ENCODE measurements around the gene DNAH2. TPM values are rescaled to one million over a fixed set of nuclear protein-coding genes. Genes with fewer than 3 reads are reported as not detected.
"Not testable (repeated sequence)": the region's sequence is repeated elsewhere in the genome, so short reads cannot be mapped to it uniquely, and the experiment has no call there.

The DNAH2 gene
- total RNA-seq, 2 experiments from 2014 or later = not detected

- H3K4me3 Mint-ChIP-seq = no peak within 1 kb of the TSS
- CTCF ChIA-PET = interaction anchor here (0.8 to 1.4 kb wide), 10 partner anchors 11 to 183 kb away, joined by 3 to 9 read pairs (median 4); partner anchors contain the start of gene KDM6B
- H3K36me3 Mint-ChIP-seq (ENCODE audit: low read depth) = peaks cover 5% of the 10 kb centered on the region
- peaks cover 7% of the 10 kb centered on the region for H3K4me1 Mint-ChIP-seq
- peak; percentile 94 for DNase-seq
- POLR2A ChIA-PET = interaction anchor here (0.5 to 0.6 kb wide), 2 partner anchors 132 to 843 kb away, joined by 3 to 7 read pairs; a partner anchor contains a TSS
- no peaks in the 10 kb centered on the region for H3K27me3 Mint-ChIP-seq
- H3K27ac Mint-ChIP-seq = no peak within 1 kb of the TSS
- H3K9me3 Mint-ChIP-seq = no peaks in the 10 kb centered on the region
Observed at GRCh38 chr17:7857713-7858521, 140.4 kb downstream of the DNAH2 start, which contains the start of gene CYB5D1. TSS of gene CYB5D1 (plus strand) at chr17:7858003. CDS start at chr17:7858135, 132 bp downstream.

- Mint-ChIP-seq H3K27me3 (no peaks in the 10 kb centered on the region), H3K36me3 (ENCODE audit: low read depth) (peaks cover 5% of the 10 kb centered on the region), H3K4me1 (peaks cover 7% of the 10 kb centered on the region), H3K27ac (no peak overlapping the region), H3K9me3 (no peaks in the 10 kb centered on the region), H3K4me3 (no peak overlapping the region)
- peak; percentile 16 for DNase-seq
- CTCF ChIA-PET = interaction anchor here (0.5 kb wide), 1 partner anchor 179 kb away, joined by 3 read pairs; no protein-coding TSS in a partner anchor
- POLR2A ChIA-PET = no interaction called here
Observed at GRCh38 chr17:7858522-7858810, 140.9 kb downstream of the DNAH2 start.

GRCh38 chr17:7859028-7859427 is 141.5 kb downstream of the DNAH2 start:
- H3K27ac Mint-ChIP-seq = no peak overlapping the region
- no peaks in the 10 kb centered on the region for H3K9me3 Mint-ChIP-seq
- ChIA-PET POLR2A (no interaction called here), CTCF (interaction anchor here (0.5 kb wide), 1 partner anchor 179 kb away, joined by 3 read pairs; no protein-coding TSS in a partner anchor)
- H3K27me3 Mint-ChIP-seq = no peaks in the 10 kb centered on the region
- H3K4me3 Mint-ChIP-seq = no peak overlapping the region
- no peak for DNase-seq
- H3K4me1 Mint-ChIP-seq = peaks cover 7% of the 10 kb centered on the region
- peaks cover 5% of the 10 kb centered on the region for H3K36me3 Mint-ChIP-seq (ENCODE audit: low read depth)

GRCh38 chr17:7862692-7863437 is 145.3 kb downstream of the DNAH2 start:
- ChIA-PET CTCF (interaction anchor here (0.6 to 6.2 kb wide), 10 partner anchors 8 to 435 kb away, joined by 3 to 38 read pairs (median 4); no protein-coding TSS in a partner anchor), POLR2A (no interaction called here)
- Mint-ChIP-seq H3K9me3 (no peaks in the 10 kb centered on the region), H3K27ac (no peak overlapping the region), H3K27me3 (no peaks in the 10 kb centered on the region), H3K4me3 (no peak overlapping the region), H3K36me3 (ENCODE audit: low read depth) (peaks cover 12% of the 10 kb centered on the region), H3K4me1 (peaks cover 20% of the 10 kb centered on the region)
- DNase-seq = peak; percentile 57

GRCh38 chr17:7864384-7864783 is 146.8 kb downstream of the DNAH2 start:
- H3K27me3 Mint-ChIP-seq, H3K4me3 Mint-ChIP-seq, POLR2A ChIA-PET, H3K9me3 Mint-ChIP-seq, DNase-seq, H3K27ac Mint-ChIP-seq: not testable (repeated sequence)
- Mint-ChIP-seq H3K4me1 (peaks cover 33% of the 10 kb centered on the region), H3K36me3 (ENCODE audit: low read depth) (peaks cover 14% of the 10 kb centered on the region)
- CTCF ChIA-PET = interaction anchor here (0.6 to 6.2 kb wide), 7 partner anchors 9 to 351 kb away, joined by 3 to 38 read pairs (median 4); no protein-coding TSS in a partner anchor

GRCh38 chr17:7864995-7865650 is 147.6 kb downstream of the DNAH2 start:
- Mint-ChIP-seq H3K27ac (no peak overlapping the region), H3K4me3 (no peak overlapping the region), H3K4me1 (peaks cover 38% of the 10 kb centered on the region), H3K36me3 (ENCODE audit: low read depth) (peaks cover 14% of the 10 kb centered on the region), H3K9me3 (no peaks in the 10 kb centered on the region), H3K27me3 (no peaks in the 10 kb centered on the region)
- DNase-seq = no peak
- CTCF ChIA-PET = interaction anchor here (0.6 to 6.2 kb wide), 4 partner anchors 12 to 125 kb away, joined by 4 to 38 read pairs (median 5); no protein-coding TSS in a partner anchor
- POLR2A ChIA-PET = no interaction called here

GRCh38 chr17:7867881-7868329 is 150.4 kb downstream of the DNAH2 start:
- CTCF ChIA-PET = interaction anchor here (3.3 kb wide), 1 partner anchor 121 kb away, joined by 17 read pairs; no protein-coding TSS in a partner anchor
- Mint-ChIP-seq H3K27ac (peak overlapping the region; percentile 65), H3K4me3 (peak overlapping the region; percentile 39), H3K4me1 (peaks cover 33% of the 10 kb centered on the region), H3K36me3 (ENCODE audit: low read depth) (peaks cover 16% of the 10 kb centered on the region), H3K9me3 (no peaks in the 10 kb centered on the region), H3K27me3 (no peaks in the 10 kb centered on the region)
- POLR2A ChIA-PET = no interaction called here
- peak; percentile 42 for DNase-seq

GRCh38 chr17:7873051-7873450 is 155.5 kb downstream of the DNAH2 start:
- H3K27ac Mint-ChIP-seq = no peak overlapping the region

GRCh38 chr17:7875804-7876370 is 158.3 kb downstream of the DNAH2 start:
- POLR2A ChIA-PET = no interaction called here

More at GRCh38 chr17:7873051-7873450, 155.5 kb downstream of the DNAH2 start:
- H3K4me1 Mint-ChIP-seq = peaks cover 27% of the 10 kb centered on the region
- no peaks in the 10 kb centered on the region for H3K27me3 Mint-ChIP-seq
- no peaks in the 10 kb centered on the region for H3K9me3 Mint-ChIP-seq
- no peak for DNase-seq
- no peak overlapping the region for H3K4me3 Mint-ChIP-seq
- H3K36me3 Mint-ChIP-seq (ENCODE audit: low read depth) = peaks cover 26% of the 10 kb centered on the region
- CTCF ChIA-PET = interaction anchor here (0.9 kb wide), 1 partner anchor 10 kb away, joined by 5 read pairs; no protein-coding TSS in a partner anchor
- POLR2A ChIA-PET = no interaction called here

GRCh38 chr17:7878234-7878633 is 160.7 kb downstream of the DNAH2 start:
- Mint-ChIP-seq H3K4me3 (no peak overlapping the region), H3K27me3 (no peaks in the 10 kb centered on the region), H3K27ac (no peak overlapping the region), H3K4me1 (peaks cover 8% of the 10 kb centered on the region), H3K9me3 (no peaks in the 10 kb centered on the region), H3K36me3 (ENCODE audit: low read depth) (peaks cover 24% of the 10 kb centered on the region)
- ChIA-PET POLR2A (no interaction called here), CTCF (interaction anchor here (1.1 kb wide), 1 partner anchor 20 kb away, joined by 4 read pairs; no protein-coding TSS in a partner anchor)
- no peak for DNase-seq

More at GRCh38 chr17:7875804-7876370, 158.3 kb downstream of the DNAH2 start:
- Mint-ChIP-seq H3K4me3 (no peak overlapping the region), H3K36me3 (ENCODE audit: low read depth) (peaks cover 28% of the 10 kb centered on the region), H3K27ac (peak overlapping the region; percentile 4), H3K4me1 (peaks cover 11% of the 10 kb centered on the region), H3K27me3 (no peaks in the 10 kb centered on the region), H3K9me3 (no peaks in the 10 kb centered on the region)
- DNase-seq = no peak
- CTCF ChIA-PET = no interaction called here

- DNase-seq = no peak
- no peaks in the 10 kb centered on the region for H3K27me3 Mint-ChIP-seq
- ChIA-PET POLR2A (no interaction called here), CTCF (no interaction called here)
- H3K4me3 Mint-ChIP-seq = no peak overlapping the region
- no peak overlapping the region for H3K27ac Mint-ChIP-seq
- H3K9me3 Mint-ChIP-seq = no peaks in the 10 kb centered on the region
- H3K36me3 Mint-ChIP-seq (ENCODE audit: low read depth) = peaks cover 12% of the 10 kb centered on the region
- H3K4me1 Mint-ChIP-seq = peaks cover 5% of the 10 kb centered on the region
Observed at GRCh38 chr17:7880076-7880868, 162.7 kb downstream of the DNAH2 start.
